Transverse colon (tissue), 4 donors: ENCODE data around the gene CCBE1. TPM values are rescaled to one million over a fixed set of nuclear protein-coding genes. Genes with fewer than 3 reads are reported as not detected.

Experiments
- DNase-seq: peaks from one replicate; pipeline ENCODE4 v3.0.0-alpha.2; 2019
- H3K27ac ChIP-seq, 4 donors: fragments of 200-600 bp; sonication (generic); 2 replicates each; pipeline ENCODE4 v1.5.1; 2016 to 2018; ENCODE audit warnings: inconsistent platforms in 4 of 4
- H3K27me3 ChIP-seq: fragments of 200-600 bp; sonication (generic); 2 replicates; pipeline ENCODE4 v1.5.1; 2017; ENCODE audit warnings: inconsistent platforms
- H3K36me3 ChIP-seq, 4 donors: fragments of 200-600 bp; sonication (generic); 2 replicates each; pipeline ENCODE4 v1.5.1; 2017 to 2019; ENCODE audit warnings: inconsistent platforms in 4 of 4
- H3K4me1 ChIP-seq, 4 donors: fragments of 200-600 bp; sonication (generic); 2 replicates each; pipeline ENCODE4 v1.5.1; 2017 to 2020; ENCODE audit warnings: inconsistent platforms in 4 of 4
- H3K4me3 ChIP-seq, 4 donors: fragments of 200-600 bp; sonication (generic); 1 replicate in 1 of 4; 2 replicates in 3 of 4; pipeline versions ENCODE4 v1.5.1 to v1.6.1; 2017 to 2019; ENCODE audit warnings: inconsistent platforms in 4 of 4
- H3K9me3 ChIP-seq, 2 donors: fragments of 200-600 bp; sonication (generic); 2 replicates each; pipeline ENCODE4 v1.5.1; 2017 to 2019; ENCODE audit warnings: inconsistent platforms in 2 of 2
- EP300 ChIP-seq: sonication (generic); formaldehyde crosslinking; IDR thresholded peaks from one replicate; pipeline ENCODE4 v1.6.1; 2017; ENCODE audit warnings: antibody characterized with exemption, low read depth
- POLR2A ChIP-seq: fragments of 450-650 bp; IDR thresholded peaks from one replicate; pipeline ENCODE4 v1.6.1; 2016; ENCODE audit warnings: antibody characterized with exemption, mild to moderate bottlenecking, moderate library complexity
- POLR2AphosphoS5 ChIP-seq, 3 donors: sonication (generic); formaldehyde crosslinking; IDR thresholded peaks; one replicate each; pipeline ENCODE4 v1.6.1; 2016; ENCODE audit warnings: antibody characterized with exemption in 3 of 3
- WGBS, 2 donors: methylation state at CpG; one replicate each; pipeline ENCODE4 v1.1.5; 2018; ENCODE audit warnings: low coverage in 1 of 2; 5-methylcytosine and 5-hydroxymethylcytosine counted together
- in situ Hi-C, 4 donors: fragments of 200-750 bp; cut with MboI; loops; one replicate each; pipeline versions ENCODE4 v1.15.0 to v1.15.1; 2017; ENCODE audit warnings: low sequenced_read_pairs in 3 of 4, low pct_ligation_motif_present in 1 of 4, low pct_unique_long_range_greater_than_20kb in 1 of 4
- intact Hi-C: fragments of 100-400 bp; cut with DNase I; formaldehyde crosslinking; loops from one replicate; pipeline ENCODE4 v1.15.1; 2023; ENCODE audit warnings: low total_unique reads
- total RNA-seq, 4 donors: library from RNA; depleted of rRNA; stranded (reverse); fragments of >200 nt; gene quantifications; one replicate each; pipeline ENCODE4 v1.1.0, GENCODE V29; 2016
- TF ChIP-seq, protein P1 (sequence below), 5 experiments: fragments of 200-600 bp in 3 of 5; fragments of 450-650 bp in 2 of 5; sonication (generic) in 3 of 5; IDR thresholded peaks; 1 replicate in 2 of 5; 2 replicates in 3 of 5; pipeline ENCODE4 v1.5.1; 2016 to 2017; ENCODE audit warnings: antibody characterized with exemption in 5 of 5, inconsistent platforms in 3 of 5, mild to moderate bottlenecking in 2 of 5, moderate library complexity in 1 of 5

CCBE1 gene
- total RNA-seq, 4 donors from 2014 or later = 6.1 to 43.0 (median 15.7) TPM

DNA sequence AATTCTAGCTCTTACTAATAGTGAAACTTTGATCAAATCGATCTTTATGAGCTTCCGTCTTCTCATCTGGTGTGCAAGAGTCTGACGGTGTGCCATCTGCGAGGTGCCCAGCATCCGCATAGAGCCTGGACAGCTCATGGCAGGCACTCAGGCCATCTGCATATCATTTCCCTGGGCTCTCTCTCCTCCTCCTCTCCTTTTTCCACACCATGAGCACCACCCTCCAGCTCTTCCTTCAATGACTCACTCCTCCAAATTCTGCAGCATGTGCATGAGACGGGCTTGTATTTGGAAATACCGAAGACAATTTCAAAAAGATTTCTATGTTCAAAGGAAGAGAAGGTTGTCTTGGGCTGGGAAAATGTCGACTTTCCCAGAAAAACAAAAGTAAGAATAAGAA is 161.1 kb downstream of the CCBE1 start:
- no peaks in the 10 kb centered on the region for H3K4me1 ChIP-seq
- no peaks in the 10 kb centered on the region for H3K27me3 ChIP-seq
- intact Hi-C loops (no loop called here), in situ Hi-C loops (no loop called here)
- H3K4me3 ChIP-seq = no peak overlapping the region
- DNase-seq = no peak
- TF ChIP-seq, protein P1, sequence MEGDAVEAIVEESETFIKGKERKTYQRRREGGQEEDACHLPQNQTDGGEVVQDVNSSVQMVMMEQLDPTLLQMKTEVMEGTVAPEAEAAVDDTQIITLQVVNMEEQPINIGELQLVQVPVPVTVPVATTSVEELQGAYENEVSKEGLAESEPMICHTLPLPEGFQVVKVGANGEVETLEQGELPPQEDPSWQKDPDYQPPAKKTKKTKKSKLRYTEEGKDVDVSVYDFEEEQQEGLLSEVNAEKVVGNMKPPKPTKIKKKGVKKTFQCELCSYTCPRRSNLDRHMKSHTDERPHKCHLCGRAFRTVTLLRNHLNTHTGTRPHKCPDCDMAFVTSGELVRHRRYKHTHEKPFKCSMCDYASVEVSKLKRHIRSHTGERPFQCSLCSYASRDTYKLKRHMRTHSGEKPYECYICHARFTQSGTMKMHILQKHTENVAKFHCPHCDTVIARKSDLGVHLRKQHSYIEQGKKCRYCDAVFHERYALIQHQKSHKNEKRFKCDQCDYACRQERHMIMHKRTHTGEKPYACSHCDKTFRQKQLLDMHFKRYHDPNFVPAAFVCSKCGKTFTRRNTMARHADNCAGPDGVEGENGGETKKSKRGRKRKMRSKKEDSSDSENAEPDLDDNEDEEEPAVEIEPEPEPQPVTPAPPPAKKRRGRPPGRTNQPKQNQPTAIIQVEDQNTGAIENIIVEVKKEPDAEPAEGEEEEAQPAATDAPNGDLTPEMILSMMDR (IDR thresholded peaks at IDR 0.05) = no peak
- no peak for TF ChIP-seq POLR2AphosphoS5 (IDR thresholded peaks at IDR 0.05)
- TF ChIP-seq POLR2A = no peak
- no peak for TF ChIP-seq EP300
- H3K27ac ChIP-seq = no peak overlapping the region
- WGBS, 2 donors = 77 to 89% methylated on average over 8 of the region's 8 CpGs
- no peaks in the 10 kb centered on the region for H3K9me3 ChIP-seq
- H3K36me3 ChIP-seq = no peaks in the 10 kb centered on the region

- intact Hi-C loops = no loop called here
- in situ Hi-C loops = no loop called here
- Histone ChIP-seq H3K27me3 (no peaks in the 10 kb centered on the region), H3K9me3 (no peaks in the 10 kb centered on the region), H3K27ac (no peak overlapping the region), H3K4me3 (no peak overlapping the region), H3K36me3 (no peaks in the 10 kb centered on the region), H3K4me1 (no peaks in the 10 kb centered on the region)
- DNase-seq = no peak
- TF ChIP-seq, protein P1 (IDR thresholded peaks at IDR 0.05) = no peak
- TF ChIP-seq POLR2AphosphoS5 (IDR thresholded peaks at IDR 0.05) (no peak), EP300 (no peak), POLR2A (no peak)
- 62% methylated on average over 6 of the region's 6 CpGs for WGBS, 2 donors
Measured at GRCh38 chr18:59535055-59535454, 162.2 kb downstream of the CCBE1 start.

DNA sequence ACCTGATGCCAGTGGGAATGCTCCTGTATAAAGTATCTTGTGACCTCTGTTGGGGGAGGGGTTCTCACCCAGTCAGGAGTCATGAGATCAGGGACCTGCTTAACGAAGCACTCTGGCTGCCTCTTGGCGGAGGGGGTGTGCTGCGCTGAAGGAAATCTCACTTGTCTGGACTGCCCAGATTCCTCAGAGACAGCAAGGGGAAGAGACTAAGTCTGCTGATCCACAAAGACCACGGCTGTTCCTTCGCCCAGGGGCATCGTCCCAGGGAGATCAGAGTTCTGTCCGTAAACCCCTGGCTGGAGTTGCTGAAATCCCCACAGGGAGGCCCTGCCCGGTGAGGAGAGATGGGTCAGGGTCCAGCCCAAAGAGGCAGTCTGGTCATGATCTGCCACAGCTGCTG is 168.4 kb downstream of the CCBE1 start:
- no peak overlapping the region for H3K27ac ChIP-seq
- no peaks in the 10 kb centered on the region for H3K4me1 ChIP-seq
- H3K36me3 ChIP-seq = no peaks in the 10 kb centered on the region
- no peaks in the 10 kb centered on the region for H3K9me3 ChIP-seq
- no peak for DNase-seq
- WGBS, 2 donors = 87% methylated on average over 8 of the region's 8 CpGs; no CpG with 5 or more reads in 1 of the 2 donors
- TF ChIP-seq POLR2A (no peak), POLR2AphosphoS5 (IDR thresholded peaks at IDR 0.05) (no peak), EP300 (no peak)
- TF ChIP-seq, protein P1 (IDR thresholded peaks at IDR 0.05) = no peak
- no peaks in the 10 kb centered on the region for H3K27me3 ChIP-seq
- in situ Hi-C loops (no loop called here), intact Hi-C loops (no loop called here)
- H3K4me3 ChIP-seq = no peak overlapping the region

DNA sequence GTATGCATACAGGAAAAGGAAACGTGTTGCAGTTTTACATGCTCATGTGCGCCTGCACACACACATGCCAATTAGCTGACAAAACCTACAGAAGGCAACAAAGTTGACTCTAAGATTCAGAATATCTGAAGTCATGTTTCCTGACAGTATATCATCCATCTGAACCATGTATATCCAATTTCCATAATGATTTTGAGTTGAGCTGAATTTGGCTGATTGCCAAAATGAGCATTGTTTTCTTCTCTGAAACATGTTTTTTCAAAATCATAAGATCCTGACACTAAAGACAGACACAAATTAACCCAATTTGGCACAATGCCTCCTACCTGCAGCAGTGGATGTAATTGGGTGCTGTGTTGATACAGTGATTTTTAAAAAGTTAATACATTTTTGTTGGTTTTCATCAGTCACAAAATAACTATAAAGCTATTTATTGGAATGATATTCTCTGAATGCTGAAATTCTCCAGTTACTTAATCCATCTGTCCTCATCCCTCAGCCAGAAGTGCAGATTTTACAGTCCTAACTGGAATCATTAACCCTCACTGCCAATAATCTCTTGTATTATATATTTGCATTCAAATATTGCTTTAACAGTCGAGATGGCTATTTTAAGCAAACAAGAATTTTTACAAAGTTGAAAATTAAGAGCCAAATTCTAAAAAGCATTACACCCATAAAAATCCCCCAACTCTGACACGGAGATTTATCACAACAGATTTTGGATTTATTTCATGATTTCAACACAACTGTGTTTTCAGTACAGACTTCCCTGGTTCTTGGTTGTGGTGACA is 176.5 kb downstream of the CCBE1 start:
- no peak for DNase-seq
- TF ChIP-seq POLR2AphosphoS5 (IDR thresholded peaks at IDR 0.05) (no peak), POLR2A (no peak), EP300 (no peak)
- TF ChIP-seq, protein P1 (IDR thresholded peaks at IDR 0.05) = no peak
- H3K27me3 ChIP-seq = no peaks in the 10 kb centered on the region
- no peaks in the 10 kb centered on the region for H3K9me3 ChIP-seq
- intact Hi-C loops = no loop called here
- peak overlapping the region in 1 of 4 donors; percentile 4 for H3K27ac ChIP-seq
- WGBS, 2 donors = 65 to 68% methylated on average over 4 of the region's 4 CpGs
- in situ Hi-C loops = no loop called here
- no peaks in the 10 kb centered on the region for H3K36me3 ChIP-seq
- no peak overlapping the region for H3K4me3 ChIP-seq
- H3K4me1 ChIP-seq = peaks cover 0 to 7% (median 0%) of the 10 kb centered on the region in 4 donors
